HepG2 (cell line): ENCODE measurements around the gene MYADML2.

Source experiments
- CEBPB ChIP-seq: IDR thresholded peaks from 2 replicates; pipeline ENCODE4 v1.6.1; 2011; ENCODE audit warnings: low read depth, low read length, improper control_type of control experiment, borderline replicate concordance
- HNF1B ChIP-seq: sonication (generic); formaldehyde crosslinking; IDR thresholded peaks from 2 replicates; pipeline ENCODE4 v1.5.1; 2020; ENCODE audit warnings: mild to moderate bottlenecking, moderate library complexity, missing genetic modification reagents
- PTBP1 ChIP-seq: fragments of 200-400 bp; formaldehyde crosslinking; IDR thresholded peaks from 2 replicates; pipeline ENCODE4 v1.6.1; 2018; ENCODE audit warnings: low read length, low read depth; ENCODE audit not compliant: poor library complexity, severe bottlenecking
- ZNF431 ChIP-seq: sonication (generic); formaldehyde crosslinking; IDR thresholded peaks from 2 replicates; pipeline ENCODE4 v1.9.0; 2022; ENCODE audit warnings: missing genetic modification reagents, low read depth, mild to moderate bottlenecking, borderline replicate concordance
- ZNF710 ChIP-seq: sonication (generic); formaldehyde crosslinking; IDR thresholded peaks from 2 replicates; pipeline ENCODE4 v1.5.0; 2020; ENCODE audit warnings: mild to moderate bottlenecking, missing genetic modification reagents, borderline replicate concordance
- TF ChIP-seq, protein P1 (sequence below): sonication (generic); formaldehyde crosslinking; IDR thresholded peaks from 2 replicates; pipeline ENCODE4 v1.4.0; 2020; ENCODE audit warnings: mild to moderate bottlenecking, missing genetic modification reagents, borderline replicate concordance

DNA sequence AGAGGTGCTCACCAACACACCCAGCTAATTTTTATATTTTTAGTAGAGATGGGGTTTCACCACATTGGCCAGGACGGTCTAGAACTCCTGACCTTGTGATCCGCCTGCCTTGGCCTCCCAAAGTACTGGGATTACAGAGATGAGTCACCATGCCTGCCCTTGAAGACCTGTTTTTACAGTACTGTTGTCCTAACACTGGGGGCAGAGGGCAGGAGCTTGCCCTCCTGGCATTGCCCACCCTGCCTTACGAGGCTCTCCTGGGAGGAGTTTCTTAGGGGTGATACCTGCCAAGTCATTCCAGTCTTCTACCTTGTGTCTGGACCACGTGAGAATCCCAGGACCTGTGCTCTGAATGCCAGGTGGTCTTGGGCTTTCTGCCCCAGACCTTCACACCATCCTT is 33.1 kb upstream of the MYADML2 start:
- TF ChIP-seq HNF1B, result no peak
- TF ChIP-seq PTBP1, result no peak
- no peak for TF ChIP-seq ZNF710 (CRISPR knock-in tag)
- no peak for TF ChIP-seq CEBPB
- no peak for TF ChIP-seq ZNF431
- TF ChIP-seq, protein P1, sequence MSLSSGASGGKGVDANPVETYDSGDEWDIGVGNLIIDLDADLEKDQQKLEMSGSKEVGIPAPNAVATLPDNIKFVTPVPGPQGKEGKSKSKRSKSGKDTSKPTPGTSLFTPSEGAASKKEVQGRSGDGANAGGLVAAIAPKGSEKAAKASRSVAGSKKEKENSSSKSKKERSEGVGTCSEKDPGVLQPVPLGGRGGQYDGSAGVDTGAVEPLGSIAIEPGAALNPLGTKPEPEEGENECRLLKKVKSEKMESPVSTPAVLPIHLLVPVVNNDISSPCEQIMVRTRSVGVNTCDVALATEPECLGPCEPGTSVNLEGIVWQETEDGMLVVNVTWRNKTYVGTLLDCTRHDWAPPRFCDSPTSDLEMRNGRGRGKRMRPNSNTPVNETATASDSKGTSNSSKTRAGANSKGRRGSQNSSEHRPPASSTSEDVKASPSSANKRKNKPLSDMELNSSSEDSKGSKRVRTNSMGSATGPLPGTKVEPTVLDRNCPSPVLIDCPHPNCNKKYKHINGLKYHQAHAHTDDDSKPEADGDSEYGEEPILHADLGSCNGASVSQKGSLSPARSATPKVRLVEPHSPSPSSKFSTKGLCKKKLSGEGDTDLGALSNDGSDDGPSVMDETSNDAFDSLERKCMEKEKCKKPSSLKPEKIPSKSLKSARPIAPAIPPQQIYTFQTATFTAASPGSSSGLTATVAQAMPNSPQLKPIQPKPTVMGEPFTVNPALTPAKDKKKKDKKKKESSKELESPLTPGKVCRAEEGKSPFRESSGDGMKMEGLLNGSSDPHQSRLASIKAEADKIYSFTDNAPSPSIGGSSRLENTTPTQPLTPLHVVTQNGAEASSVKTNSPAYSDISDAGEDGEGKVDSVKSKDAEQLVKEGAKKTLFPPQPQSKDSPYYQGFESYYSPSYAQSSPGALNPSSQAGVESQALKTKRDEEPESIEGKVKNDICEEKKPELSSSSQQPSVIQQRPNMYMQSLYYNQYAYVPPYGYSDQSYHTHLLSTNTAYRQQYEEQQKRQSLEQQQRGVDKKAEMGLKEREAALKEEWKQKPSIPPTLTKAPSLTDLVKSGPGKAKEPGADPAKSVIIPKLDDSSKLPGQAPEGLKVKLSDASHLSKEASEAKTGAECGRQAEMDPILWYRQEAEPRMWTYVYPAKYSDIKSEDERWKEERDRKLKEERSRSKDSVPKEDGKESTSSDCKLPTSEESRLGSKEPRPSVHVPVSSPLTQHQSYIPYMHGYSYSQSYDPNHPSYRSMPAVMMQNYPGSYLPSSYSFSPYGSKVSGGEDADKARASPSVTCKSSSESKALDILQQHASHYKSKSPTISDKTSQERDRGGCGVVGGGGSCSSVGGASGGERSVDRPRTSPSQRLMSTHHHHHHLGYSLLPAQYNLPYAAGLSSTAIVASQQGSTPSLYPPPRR (CRISPR knock-in tag), result no peak
